Neutrophil (primary cell): Measurements from ENCODE around the gene CCNF.

Source experiments
- H3K27ac ChIP-seq: fragments of 200-600 bp; sonication (generic); 2 replicates; pipeline ENCODE4 v1.5.1; 2016; ENCODE audit warnings: mild to moderate bottlenecking, moderate library complexity
- H3K27me3 ChIP-seq: fragments of 200-600 bp; sonication (generic); 2 replicates; pipeline ENCODE4 v1.6.0; 2016; ENCODE audit warnings: mild to moderate bottlenecking
- H3K36me3 ChIP-seq: fragments of 200-600 bp; sonication (generic); 2 replicates; pipeline ENCODE4 v1.5.1; 2017
- H3K4me1 ChIP-seq, 2 experiments: fragments of 200-600 bp in 1 of 2; sonication (generic) in 1 of 2; 1 replicate in 1 of 2; 2 replicates in 1 of 2; pipeline versions ENCODE4 v1.5.1 to v1.6.1; 2013 to 2016; ENCODE audit warnings: low read depth in 1 of 2, low read length in 1 of 2, mild to moderate bottlenecking in 1 of 2, moderate library complexity in 1 of 2; ENCODE audit not compliant: control insufficient read depth in 1 of 2, insufficient read depth in 1 of 2
- H3K4me3 ChIP-seq, 2 experiments: fragments of 200-600 bp in 1 of 2; sonication (generic) in 1 of 2; 1 replicate in 1 of 2; 2 replicates in 1 of 2; pipeline ENCODE4 v1.5.1; 2013 to 2016; ENCODE audit warnings: low read depth in 1 of 2, low read length in 1 of 2, mild to moderate bottlenecking in 1 of 2, moderate library complexity in 1 of 2
- H3K9me3 ChIP-seq: fragments of 200-600 bp; sonication (generic); 2 replicates; pipeline ENCODE4 v1.5.1; 2016
- CTCF ChIP-seq: fragments of 200-600 bp; sonication (generic); IDR thresholded peaks from 2 replicates; pipeline ENCODE4 v1.5.1; 2016; ENCODE audit warnings: antibody characterized with exemption

CCNF gene

GRCh38 chr16:2494616-2495015, 65.4 kb downstream of the CCNF start:
- Histone ChIP-seq H3K4me1 (peaks cover 14% of the 10 kb centered on the region in 2 experiments), H3K36me3 (peaks cover 16% of the 10 kb centered on the region), H3K4me3 (no peak overlapping the region), H3K27ac (peak overlapping the region; percentile 66), H3K9me3 (no peaks in the 10 kb centered on the region), H3K27me3 (no peaks in the 10 kb centered on the region)
- no peak for TF ChIP-seq CTCF

DNA sequence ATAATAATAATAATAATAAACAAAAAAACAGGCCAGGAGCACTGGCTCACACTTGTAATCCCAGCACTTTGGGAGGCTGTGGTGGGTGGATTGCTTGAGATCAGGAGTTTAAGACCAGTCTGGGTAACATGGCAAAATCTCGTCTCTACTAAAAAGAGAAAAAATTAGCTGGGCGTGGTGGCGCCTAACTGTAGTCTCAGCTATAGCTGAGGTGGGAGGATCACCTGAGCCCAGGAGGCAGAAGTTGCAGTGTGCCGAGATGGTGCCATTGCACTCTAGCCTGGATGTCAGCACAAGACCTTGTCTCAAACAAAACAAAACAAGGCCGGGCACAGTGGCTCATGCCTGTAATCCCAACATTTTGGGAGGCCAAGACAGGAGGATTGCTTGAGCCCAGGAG, 65.8 kb downstream of the CCNF start:
- no peak for TF ChIP-seq CTCF
- Histone ChIP-seq H3K4me1 (peaks cover 14% of the 10 kb centered on the region in 2 experiments), H3K27me3 (no peaks in the 10 kb centered on the region), H3K27ac (no peak overlapping the region), H3K9me3 (no peaks in the 10 kb centered on the region), H3K4me3 (no peak overlapping the region), H3K36me3 (peaks cover 16% of the 10 kb centered on the region)

DNA sequence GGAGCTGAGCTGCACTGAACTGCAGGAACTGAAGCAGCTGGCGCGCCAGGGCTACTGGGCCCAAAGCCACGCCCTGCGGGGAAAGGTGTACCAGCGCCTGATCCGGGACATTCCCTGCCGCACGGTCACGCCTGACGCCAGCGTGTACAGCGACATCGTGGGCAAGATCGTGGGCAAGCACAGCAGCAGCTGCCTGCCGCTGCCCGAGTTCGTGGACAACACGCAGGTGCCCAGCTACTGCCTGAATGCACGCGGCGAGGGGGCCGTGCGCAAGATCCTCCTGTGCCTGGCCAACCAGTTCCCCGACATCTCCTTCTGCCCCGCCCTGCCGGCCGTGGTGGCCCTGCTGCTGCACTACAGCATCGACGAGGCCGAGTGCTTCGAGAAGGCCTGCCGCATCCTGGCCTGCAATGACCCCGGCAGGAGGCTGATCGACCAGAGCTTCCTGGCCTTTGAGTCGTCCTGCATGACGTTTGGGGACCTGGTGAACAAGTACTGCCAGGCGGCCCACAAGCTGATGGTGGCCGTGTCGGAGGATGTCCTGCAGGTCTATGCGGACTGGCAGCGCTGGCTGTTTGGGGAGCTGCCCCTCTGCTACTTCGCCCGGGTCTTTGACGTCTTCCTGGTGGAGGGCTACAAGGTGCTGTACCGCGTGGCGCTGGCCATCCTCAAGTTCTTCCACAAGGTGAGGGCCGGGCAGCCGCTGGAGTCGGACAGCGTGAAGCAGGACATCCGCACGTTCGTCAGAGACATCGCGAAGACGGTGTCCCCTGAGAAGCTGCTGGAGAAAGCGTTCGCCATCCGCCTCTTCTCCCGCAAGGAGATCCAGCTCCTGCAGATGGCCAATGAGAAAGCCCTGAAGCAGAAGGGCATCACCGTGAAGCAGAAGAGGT, 67.2 kb downstream of the CCNF start:
- Histone ChIP-seq H3K4me3 (no peak overlapping the region), H3K36me3 (peaks cover 16% of the 10 kb centered on the region), H3K27me3 (no peaks in the 10 kb centered on the region), H3K4me1 (peaks cover 17 to 20% of the 10 kb centered on the region in 2 experiments), H3K27ac (no peak overlapping the region), H3K9me3 (no peaks in the 10 kb centered on the region)
- TF ChIP-seq CTCF, result no peak

DNA sequence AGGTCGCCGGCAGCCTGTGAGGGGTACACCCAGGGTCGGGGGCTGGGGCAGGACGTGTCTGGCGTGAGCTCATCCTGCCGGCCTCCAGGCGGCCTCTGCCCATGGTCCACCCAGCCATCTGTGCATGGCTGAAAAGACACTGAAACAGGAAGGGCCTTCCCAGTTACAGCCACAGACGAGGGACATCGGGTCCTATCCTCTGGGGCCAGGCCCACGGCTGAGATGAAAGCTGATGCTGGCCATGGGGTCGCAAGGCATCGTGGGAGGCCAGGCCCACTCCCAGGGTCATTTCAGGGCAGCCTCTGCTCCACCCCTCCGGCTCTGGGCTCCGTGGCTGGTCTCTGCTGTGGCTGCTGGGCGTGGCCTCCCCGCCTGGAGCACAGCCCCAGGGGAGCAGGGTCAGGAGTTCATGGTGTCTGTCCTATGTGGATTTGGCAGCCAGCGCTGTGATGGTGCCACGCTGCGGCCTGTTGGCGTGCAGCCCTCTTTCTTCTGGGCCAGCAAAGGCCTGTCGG, 67.9 kb downstream of the CCNF start:
- Histone ChIP-seq H3K4me1 (peaks cover 21 to 24% of the 10 kb centered on the region in 2 experiments), H3K36me3 (peaks cover 16% of the 10 kb centered on the region), H3K27me3 (no peaks in the 10 kb centered on the region), H3K9me3 (no peaks in the 10 kb centered on the region), H3K27ac (no peak overlapping the region), H3K4me3 (no peak overlapping the region)
- no peak for TF ChIP-seq CTCF

DNA sequence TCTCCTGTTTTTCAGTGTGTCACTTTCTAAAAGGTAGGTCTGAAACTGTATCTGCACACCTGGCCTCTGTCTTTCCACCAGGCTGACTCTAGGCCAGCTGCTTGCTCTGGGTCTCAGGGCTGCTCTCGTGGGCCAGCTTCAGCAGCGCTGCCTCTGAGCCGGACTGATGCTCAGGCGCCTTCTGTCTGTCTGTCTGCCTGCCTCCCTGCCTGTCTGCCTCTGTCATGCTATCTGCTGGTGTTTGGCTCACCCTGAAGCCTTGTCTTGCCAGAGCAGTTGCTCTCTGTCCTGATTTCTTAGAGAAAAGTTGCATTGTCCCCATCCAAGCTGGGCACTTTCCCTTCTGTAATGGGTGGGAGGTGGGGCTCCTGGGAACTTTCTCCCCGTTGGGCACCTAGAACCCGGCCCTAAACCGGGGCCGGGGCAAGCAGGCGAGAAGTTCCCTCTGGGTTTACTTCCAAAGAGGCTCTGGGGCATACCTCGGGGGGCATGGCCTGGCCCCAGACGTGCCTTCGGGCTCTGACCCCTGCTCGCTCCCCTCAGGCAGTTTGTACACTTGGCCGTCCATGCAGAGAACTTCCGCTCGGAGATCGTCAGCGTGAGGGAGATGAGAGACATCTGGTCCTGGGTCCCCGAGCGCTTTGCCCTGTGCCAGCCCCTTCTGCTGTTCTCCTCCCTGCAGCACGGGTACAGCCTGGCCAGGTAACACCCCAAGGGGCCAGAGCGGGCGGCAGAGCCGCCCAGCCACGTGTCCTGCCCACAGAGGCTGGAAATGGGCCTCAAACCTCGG, 68.6 kb downstream of the CCNF start:
- H3K27me3 ChIP-seq, result no peaks in the 10 kb centered on the region
- peaks cover 16% of the 10 kb centered on the region for H3K36me3 ChIP-seq
- no peak overlapping the region for H3K27ac ChIP-seq
- no peak overlapping the region for H3K4me3 ChIP-seq
- peaks cover 25 to 31% of the 10 kb centered on the region in 2 experiments for H3K4me1 ChIP-seq
- no peaks in the 10 kb centered on the region for H3K9me3 ChIP-seq
- no peak for TF ChIP-seq CTCF
